HepG2 (cell line): ENCODE data around the gene COLEC12. TPM values are rescaled to one million over a fixed set of nuclear protein-coding genes. Genes with fewer than 3 reads are reported as not detected.

Source experiments
- ATAC-seq: fragments of 200-7000 bp; cut with Tn5 transposase; 3 replicates; pipeline ENCODE4 v1.9.1; 2020; ENCODE audit warnings: mild to moderate bottlenecking, moderate library complexity
- BruUV-seq: library from RNA; stranded (reverse); fragments of 400-500 nt; replicated peaks from 2 replicates; lab custom pipeline; 2021; lab: Mats Ljungman, UMichigan
- CTCF ChIA-PET: fragments of 300-600 bp; formaldehyde crosslinking; extraction: SDS; loops from one replicate; lab custom pipeline; 2021; ENCODE audit warnings: low total read pairs, inconsistent platforms, low intra/inter-chr PET ratio; lab: Yijun Ruan, JAX
- POLR2A ChIA-PET: fragments of 350-600 bp; sonication (Branson Sonifier 250); formaldehyde crosslinking; loops from one replicate; lab custom pipeline; 2020; ENCODE audit warnings: antibody characterized with exemption, inconsistent platforms; lab: Yijun Ruan, JAX
- DNase-seq: peaks from one replicate; pipeline ENCODE4 v3.0.0-alpha.2; 2015; ENCODE audit warnings: low spot score
- FAIRE-seq: peaks from 3 replicates; lab custom pipeline; 2011; peaks lifted over from hg19 to GRCh38; lab: Jason Lieb, UNC
- H2AFZ ChIP-seq: one replicate; pipeline ENCODE4 v1.6.1; 2011; ENCODE audit warnings: low read length, inconsistent platforms
- H3K27ac ChIP-seq: fragments of 300-600 bp; 3 replicates; pipeline ENCODE4 v1.8.0; 2011; ENCODE audit warnings: mixed run types, mild to moderate bottlenecking, mixed read lengths, low read length, inconsistent platforms; ENCODE audit not compliant: insufficient read depth; ENCODE audit errors: extremely low read length
- H3K27me3 ChIP-seq, 2 experiments: fragments of 200-600 bp in 1 of 2; 2 replicates in 1 of 2; 3 replicates in 1 of 2; pipeline versions ENCODE4 v1.6.0 to v1.8.0; 2011; ENCODE audit warnings: low read length in 2 of 2, mild to moderate bottlenecking in 2 of 2, moderate library complexity in 2 of 2, inconsistent platforms in 1 of 2; ENCODE audit not compliant: insufficient read depth in 2 of 2, control insufficient read depth in 1 of 2
- H3K36me3 ChIP-seq, 2 experiments: fragments of 200-600 bp in 1 of 2; replicated peaks in 1 of 2; 2 replicates in 1 of 2; 3 replicates in 1 of 2; pipeline versions ENCODE4 v1.5.1 to v1.8.0; 2011; ENCODE audit warnings: low read length in 2 of 2, inconsistent platforms in 1 of 2; ENCODE audit not compliant: insufficient read depth in 2 of 2, control insufficient read depth in 1 of 2
- H3K4me1 ChIP-seq: 2 replicates; pipeline ENCODE4 v1.5.1; 2012; ENCODE audit warnings: low read length, inconsistent platforms; ENCODE audit not compliant: insufficient read depth
- H3K4me2 ChIP-seq: 2 replicates; pipeline ENCODE4 v1.6.0; 2011; ENCODE audit warnings: low read depth, low read length, inconsistent platforms
- H3K4me3 ChIP-seq, 3 experiments: fragments of 200-600 bp in 1 of 3; sonication (generic), shearing (Covaris generic) in 1 of 3; replicated peaks in 1 of 3; 2 replicates each; pipeline ENCODE4 v1.5.1; 2011 to 2016; ENCODE audit warnings: low read length in 3 of 3, inconsistent platforms in 2 of 3, low read depth in 2 of 3, mild to moderate bottlenecking in 2 of 3, control low read depth in 1 of 3, mixed read lengths in 1 of 3; ENCODE audit not compliant: insufficient read depth in 1 of 3
- H3K79me2 ChIP-seq: one replicate; pipeline ENCODE4 v1.6.1; 2011; ENCODE audit warnings: low read length, inconsistent platforms; ENCODE audit not compliant: insufficient read depth
- H3K9ac ChIP-seq: 2 replicates; pipeline ENCODE4 v1.6.0; 2011; ENCODE audit warnings: mild to moderate bottlenecking, low read depth, low read length, inconsistent platforms; ENCODE audit not compliant: insufficient read depth
- H3K9me3 ChIP-seq: 2 replicates; pipeline ENCODE4 v1.5.1; 2012; ENCODE audit warnings: mild to moderate bottlenecking, low read length
- H4K20me1 ChIP-seq: 2 replicates; pipeline ENCODE4 v1.6.0; 2011; ENCODE audit warnings: inconsistent platforms, mild to moderate bottlenecking, low read length, moderate library complexity; ENCODE audit not compliant: insufficient read depth
- CREB1 ChIP-seq, 2 experiments: fragments of 450-650 bp in 1 of 2; IDR thresholded peaks; 2 replicates each; pipeline ENCODE4 v1.6.1; 2016 to 2017; ENCODE audit warnings: control low read depth in 1 of 2, mild to moderate bottlenecking in 1 of 2, missing compliant biosample characterization in 1 of 2, missing genetic modification characterization in 1 of 2
- GATAD1 ChIP-seq: IDR thresholded peaks from 2 replicates; pipeline ENCODE4 v1.6.1; 2016; ENCODE audit warnings: missing genetic modification reagents, missing compliant biosample characterization
- SOX13 ChIP-seq, 3 experiments: fragments of 450-650 bp in 1 of 3; sonication (generic) in 1 of 3; formaldehyde crosslinking in 1 of 3; IDR thresholded peaks in 2 of 3; conservative IDR thresholded peaks in 1 of 3; 2 replicates each; pipeline versions ENCODE4 v1.5.0 to v1.6.1; 2016 to 2020; ENCODE audit warnings: antibody characterized with exemption in 1 of 3, mild to moderate bottlenecking in 1 of 3, missing compliant biosample characterization in 1 of 3, missing genetic modification reagents in 1 of 3, moderate library complexity in 1 of 3
- SP5 ChIP-seq: IDR thresholded peaks from 2 replicates; pipeline ENCODE4 v1.6.1; 2016; ENCODE audit warnings: low read depth, borderline replicate concordance
- SYNCRIP ChIP-seq: fragments of 200-400 bp; formaldehyde crosslinking; IDR thresholded peaks from 2 replicates; pipeline ENCODE4 v1.6.1; 2018; ENCODE audit warnings: mild to moderate bottlenecking, low read depth, low read length; ENCODE audit not compliant: insufficient read depth
- U2AF1 ChIP-seq: fragments of 200-400 bp; formaldehyde crosslinking; optimal IDR thresholded peaks from 2 replicates; pipeline ENCODE3; 2017; ENCODE audit warnings: mild to moderate bottlenecking, low read depth, low read length
- ZFYVE20 ChIP-seq: sonication (generic); formaldehyde crosslinking; IDR thresholded peaks from 2 replicates; pipeline ENCODE4 v1.8.0; 2023; ENCODE audit warnings: low read depth, mild to moderate bottlenecking, moderate library complexity, missing genetic modification reagents, borderline replicate concordance
- ZNF839 ChIP-seq: sonication (generic); formaldehyde crosslinking; IDR thresholded peaks from 2 replicates; pipeline ENCODE4 v1.4.0; 2020; ENCODE audit warnings: missing genetic modification reagents, mild to moderate bottlenecking, borderline replicate concordance
- WGBS: methylation state at CpG from one replicate; pipeline ENCODE4 v1.1.6; 2017; ENCODE audit warnings: low lambda C conversion rate; 5-methylcytosine and 5-hydroxymethylcytosine counted together
- in situ Hi-C: cut with HindIII; loops from 2 replicates; pipeline ENCODE4 v1.10.0; 2017; ENCODE audit warnings: low pct_unique_long_range_greater_than_20kb; ENCODE audit not compliant: extremely low pct_ligation_motif_present
- intact Hi-C: fragments of 100-400 bp; cut with micrococcal nuclease; formaldehyde crosslinking; loops from one replicate; pipeline ENCODE4 v1.10.0; 2022; ENCODE audit not compliant: unreplicated experiment
- polyA plus RNA-seq, 8 experiments: library from polyadenylated mRNA; depleted of rRNA in 3 of 8; stranded (reverse) in 7 of 8; unstranded in 1 of 8; fragments of >200 nt; fragmentation: Illumina TruSeq in 4 of 8; extraction: Trizol in 4 of 8; gene quantifications; 2 replicates each; pipeline versions ENCODE4 v1.2.1 to v1.2.3, GENCODE V29; 2011 to 2016; ENCODE audit warnings: low read depth in 4 of 8, missing spikeins in 1 of 8, mixed read lengths in 1 of 8; ENCODE audit not compliant: insufficient read depth in 1 of 8
- total RNA-seq, 5 experiments: library from RNA; depleted of rRNA; stranded (reverse); fragments of >200 nt; fragmentation: Illumina TruSeq; extraction: Trizol; gene quantifications; 2 replicates each; pipeline ENCODE4 v1.2.3, GENCODE V29; 2016; ENCODE audit warnings: low read depth in 1 of 5
- TF ChIP-seq, protein P1 (sequence below): IDR thresholded peaks from 2 replicates; pipeline ENCODE4 v1.6.1; 2016; ENCODE audit warnings: low read depth, borderline replicate concordance
- TF ChIP-seq, protein P2 (sequence below): sonication (generic); formaldehyde crosslinking; IDR thresholded peaks from 2 replicates; pipeline ENCODE4 v1.4.0; 2020; ENCODE audit warnings: missing genetic modification reagents, borderline replicate concordance
- TF ChIP-seq, protein P3 (sequence below): sonication (generic); formaldehyde crosslinking; IDR thresholded peaks from 2 replicates; pipeline ENCODE4 v1.5.0; 2020; ENCODE audit warnings: missing genetic modification reagents

COLEC12 gene
- total and polyA plus RNA-seq, 2 of the 13 experiments (the other 11 are each of a cell fraction or from before 2014, with no cell fraction given): 0.02 to 0.11 TPM

DNA sequence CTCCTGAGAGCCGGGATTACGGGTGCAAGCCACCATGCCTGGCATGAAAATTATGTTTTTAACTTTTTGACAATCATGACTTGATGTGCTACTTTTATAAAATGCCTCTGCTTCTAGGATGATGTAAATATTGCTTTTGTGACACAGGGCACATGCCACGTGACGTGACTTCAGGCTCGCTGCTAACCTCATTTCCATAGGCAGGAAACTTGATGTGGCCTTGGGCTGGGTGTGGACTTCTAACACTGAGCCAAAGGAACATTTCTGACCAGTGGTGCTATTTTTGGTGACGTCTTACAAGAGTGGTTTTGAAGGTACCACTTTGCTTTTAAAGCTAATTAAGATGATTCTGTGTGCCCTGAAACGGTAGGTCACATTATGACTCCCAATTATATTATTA, 198.4 kb downstream of the COLEC12 start:
- Histone ChIP-seq H3K27me3 (peaks cover 0 to 18% of the 10 kb centered on the region in 2 experiments; a peak in 2 of 5 replicates), H3K9ac (no peak overlapping the region), H3K4me1 (no peaks in the 10 kb centered on the region), H3K4me2 (no peak overlapping the region), H3K9me3 (no peaks in the 10 kb centered on the region), H3K4me3 (no peak overlapping the region), H2AFZ (no peak overlapping the region), H3K79me2 (no peaks in the 10 kb centered on the region), H3K27ac (no peak overlapping the region), H4K20me1 (no peaks in the 10 kb centered on the region), H3K36me3 (no peaks in the 10 kb centered on the region)
- WGBS: 24% methylated on average over 6 of the region's 7 CpGs
- no TSS peak for BruUV-seq
- ATAC-seq (no peak), FAIRE-seq (no peak), DNase-seq (no peak)
- POLR2A ChIA-PET: no interaction called here
- in situ Hi-C loops (no loop called here), intact Hi-C loops (no loop called here)
- TF ChIP-seq ZFYVE20 (CRISPR knock-in tag): no peak
- TF ChIP-seq CREB1 (IDR thresholded peaks at IDR 0.05): 0 out of 2 replicates have a peak, but pooled peaks have one; percentile 2
- TF ChIP-seq CREB1 (CRISPR knock-in tag; IDR thresholded peaks at IDR 0.05): no peak
- TF ChIP-seq SP5 (CRISPR knock-in tag): no peak
- TF ChIP-seq, protein P1, sequence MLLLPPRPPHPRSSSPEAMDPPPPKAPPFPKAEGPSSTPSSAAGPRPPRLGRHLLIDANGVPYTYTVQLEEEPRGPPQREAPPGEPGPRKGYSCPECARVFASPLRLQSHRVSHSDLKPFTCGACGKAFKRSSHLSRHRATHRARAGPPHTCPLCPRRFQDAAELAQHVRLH (CRISPR knock-in tag): no peak
- no peak for TF ChIP-seq U2AF1
- CTCF ChIA-PET: no interaction called here

DNA sequence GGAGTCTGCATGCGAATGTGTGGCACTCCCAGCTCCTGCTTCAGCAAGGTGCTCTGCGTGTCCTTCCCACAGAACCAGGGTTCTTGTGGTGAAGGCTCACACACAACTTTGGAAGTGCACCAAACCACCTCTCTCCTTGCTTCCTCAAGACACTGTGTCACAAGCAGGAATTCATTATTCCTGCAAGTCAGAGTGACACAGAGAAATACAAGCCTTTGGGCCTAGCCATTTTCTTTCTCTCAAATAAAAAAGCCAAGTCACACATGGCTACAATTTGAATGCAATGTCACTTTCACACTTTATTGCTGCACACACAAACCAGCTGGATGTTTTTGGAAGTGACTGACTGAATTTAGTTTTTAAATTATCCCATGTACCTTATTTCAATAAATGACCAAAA, 202.6 kb downstream of the COLEC12 start:
- Histone ChIP-seq H3K27me3 (peaks cover 0 to 9% of the 10 kb centered on the region in 2 experiments; a peak in 1 of 5 replicates), H3K36me3 (no peaks in the 10 kb centered on the region), H2AFZ (no peak overlapping the region), H3K4me1 (no peaks in the 10 kb centered on the region), H4K20me1 (no peaks in the 10 kb centered on the region), H3K27ac (no peak overlapping the region), H3K4me2 (no peak overlapping the region), H3K9me3 (no peaks in the 10 kb centered on the region), H3K79me2 (no peaks in the 10 kb centered on the region), H3K4me3 (no peak overlapping the region), H3K9ac (no peak overlapping the region)
- intact Hi-C loops: no loop called here
- DNase-seq (no peak), ATAC-seq (no peak), FAIRE-seq (no peak)
- POLR2A ChIA-PET: no interaction called here
- WGBS: 50% methylated on average over 1 of the region's 2 CpGs
- no TSS peak for BruUV-seq
- in situ Hi-C loops: no loop called here
- CTCF ChIA-PET: no interaction called here
- TF ChIP-seq, protein P2, sequence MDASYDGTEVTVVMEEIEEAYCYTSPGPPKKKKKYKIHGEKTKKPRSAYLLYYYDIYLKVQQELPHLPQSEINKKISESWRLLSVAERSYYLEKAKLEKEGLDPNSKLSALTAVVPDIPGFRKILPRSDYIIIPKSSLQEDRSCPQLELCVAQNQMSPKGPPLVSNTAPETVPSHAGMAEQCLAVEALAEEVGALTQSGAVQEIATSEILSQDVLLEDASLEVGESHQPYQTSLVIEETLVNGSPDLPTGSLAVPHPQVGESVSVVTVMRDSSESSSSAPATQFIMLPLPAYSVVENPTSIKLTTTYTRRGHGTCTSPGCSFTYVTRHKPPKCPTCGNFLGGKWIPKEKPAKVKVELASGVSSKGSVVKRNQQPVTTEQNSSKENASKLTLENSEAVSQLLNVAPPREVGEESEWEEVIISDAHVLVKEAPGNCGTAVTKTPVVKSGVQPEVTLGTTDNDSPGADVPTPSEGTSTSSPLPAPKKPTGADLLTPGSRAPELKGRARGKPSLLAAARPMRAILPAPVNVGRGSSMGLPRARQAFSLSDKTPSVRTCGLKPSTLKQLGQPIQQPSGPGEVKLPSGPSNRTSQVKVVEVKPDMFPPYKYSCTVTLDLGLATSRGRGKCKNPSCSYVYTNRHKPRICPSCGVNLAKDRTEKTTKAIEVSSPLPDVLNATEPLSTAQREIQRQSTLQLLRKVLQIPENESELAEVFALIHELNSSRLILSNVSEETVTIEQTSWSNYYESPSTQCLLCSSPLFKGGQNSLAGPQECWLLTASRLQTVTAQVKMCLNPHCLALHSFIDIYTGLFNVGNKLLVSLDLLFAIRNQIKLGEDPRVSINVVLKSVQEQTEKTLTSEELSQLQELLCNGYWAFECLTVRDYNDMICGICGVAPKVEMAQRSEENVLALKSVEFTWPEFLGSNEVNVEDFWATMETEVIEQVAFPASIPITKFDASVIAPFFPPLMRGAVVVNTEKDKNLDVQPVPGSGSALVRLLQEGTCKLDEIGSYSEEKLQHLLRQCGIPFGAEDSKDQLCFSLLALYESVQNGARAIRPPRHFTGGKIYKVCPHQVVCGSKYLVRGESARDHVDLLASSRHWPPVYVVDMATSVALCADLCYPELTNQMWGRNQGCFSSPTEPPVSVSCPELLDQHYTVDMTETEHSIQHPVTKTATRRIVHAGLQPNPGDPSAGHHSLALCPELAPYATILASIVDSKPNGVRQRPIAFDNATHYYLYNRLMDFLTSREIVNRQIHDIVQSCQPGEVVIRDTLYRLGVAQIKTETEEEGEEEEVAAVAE (CRISPR knock-in tag): no peak
- TF ChIP-seq GATAD1 (CRISPR knock-in tag) (no peak), ZNF839 (no peak), SOX13 (IDR thresholded peaks at IDR 0.05) (no peak), SOX13 (CRISPR knock-in tag; conservative IDR thresholded peaks at IDR 0.05 in 1 of 2, IDR thresholded peaks at IDR 0.05 in 1 of 2) (no peak), SYNCRIP (no peak)
- TF ChIP-seq, protein P3, sequence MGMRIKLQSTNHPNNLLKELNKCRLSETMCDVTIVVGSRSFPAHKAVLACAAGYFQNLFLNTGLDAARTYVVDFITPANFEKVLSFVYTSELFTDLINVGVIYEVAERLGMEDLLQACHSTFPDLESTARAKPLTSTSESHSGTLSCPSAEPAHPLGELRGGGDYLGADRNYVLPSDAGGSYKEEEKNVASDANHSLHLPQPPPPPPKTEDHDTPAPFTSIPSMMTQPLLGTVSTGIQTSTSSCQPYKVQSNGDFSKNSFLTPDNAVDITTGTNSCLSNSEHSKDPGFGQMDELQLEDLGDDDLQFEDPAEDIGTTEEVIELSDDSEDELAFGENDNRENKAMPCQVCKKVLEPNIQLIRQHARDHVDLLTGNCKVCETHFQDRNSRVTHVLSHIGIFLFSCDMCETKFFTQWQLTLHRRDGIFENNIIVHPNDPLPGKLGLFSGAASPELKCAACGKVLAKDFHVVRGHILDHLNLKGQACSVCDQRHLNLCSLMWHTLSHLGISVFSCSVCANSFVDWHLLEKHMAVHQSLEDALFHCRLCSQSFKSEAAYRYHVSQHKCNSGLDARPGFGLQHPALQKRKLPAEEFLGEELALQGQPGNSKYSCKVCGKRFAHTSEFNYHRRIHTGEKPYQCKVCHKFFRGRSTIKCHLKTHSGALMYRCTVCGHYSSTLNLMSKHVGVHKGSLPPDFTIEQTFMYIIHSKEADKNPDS (CRISPR knock-in tag): no peak
